ENCODE measurements around the gene NCAPG2. TPM values are rescaled to one million over a fixed set of nuclear protein-coding genes. Genes with fewer than 3 reads are reported as not detected.
"Not testable (repeated sequence)": the region's sequence is repeated elsewhere in the genome, so short reads cannot be mapped to it uniquely, and the experiment has no call there.

Gene NCAPG2
- total RNA-seq, 1 donor from 2014 or later = 15.5 TPM

DNA sequence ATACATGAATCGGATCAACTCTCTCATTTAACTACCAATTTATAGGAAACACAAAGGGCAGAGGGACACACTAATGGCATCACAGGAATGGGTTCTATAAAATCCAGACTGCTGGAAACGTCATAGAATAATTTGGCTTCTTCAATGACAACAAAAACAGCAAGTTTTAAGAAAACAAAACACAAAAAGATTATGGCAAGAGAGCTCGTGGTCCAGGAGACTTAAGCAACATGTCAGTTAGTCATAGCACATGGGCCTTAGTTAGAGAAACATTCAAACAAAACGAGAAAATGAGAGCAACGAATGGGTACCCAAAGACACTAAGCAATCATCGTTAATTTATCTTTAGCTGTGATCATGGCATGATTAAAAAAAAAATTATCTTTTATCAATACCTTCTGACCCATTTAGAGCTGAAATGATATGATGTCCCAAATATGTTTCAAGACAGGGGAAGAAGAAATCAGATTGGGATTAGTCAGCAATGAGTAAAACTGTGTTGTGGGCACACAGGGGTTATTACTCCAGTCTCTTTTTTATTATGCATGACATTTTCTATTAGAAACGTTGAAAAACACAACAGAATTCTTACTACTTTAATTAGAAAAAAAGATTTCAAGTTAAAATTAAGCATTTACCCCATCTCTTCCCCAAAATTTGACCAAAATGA lies 28.3 kb downstream of the NCAPG2 start:
- DNase-seq (ENCODE audit: low read depth) = no peak

DNA sequence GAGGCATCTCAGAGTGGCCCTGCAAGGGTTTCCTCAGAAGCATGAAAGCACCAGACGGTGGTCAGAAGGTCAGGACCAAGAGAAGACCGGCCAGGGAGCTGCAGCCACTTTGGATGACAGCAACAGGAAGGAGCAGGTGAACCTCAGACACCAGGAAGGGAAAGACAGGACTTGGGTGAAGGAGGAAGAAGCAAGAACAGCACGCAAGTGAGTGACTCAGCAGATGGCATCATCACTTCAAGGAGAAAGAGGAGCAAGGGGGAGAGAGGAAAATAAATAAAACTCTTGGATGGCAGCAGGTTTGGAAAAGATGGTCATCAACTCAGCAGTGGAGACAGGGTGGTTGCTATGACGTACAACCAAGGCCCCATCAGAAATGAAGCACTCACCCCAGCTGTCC lies 31.6 kb downstream of the NCAPG2 start:
- no peak for DNase-seq (ENCODE audit: low read depth)

DNA sequence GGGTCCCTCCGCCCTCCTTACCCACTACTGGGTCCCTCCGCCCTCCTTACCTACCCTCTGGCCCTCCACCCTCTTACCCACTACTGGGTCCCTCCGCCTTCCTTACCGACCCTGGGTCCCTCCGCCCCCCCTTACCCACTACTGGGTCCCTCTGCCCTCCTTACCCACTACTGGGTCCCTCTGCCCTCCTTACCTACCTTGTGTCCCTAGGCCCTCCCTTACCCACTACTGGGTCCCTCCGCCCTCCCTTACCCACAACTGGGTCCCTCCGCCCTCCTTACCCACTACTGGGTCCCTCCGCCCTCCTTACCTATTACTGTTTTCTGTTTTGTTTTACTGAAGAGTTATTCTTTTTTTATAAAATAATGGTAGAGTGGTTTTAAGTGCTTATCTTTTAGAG lies 36.5 kb downstream of the NCAPG2 start:
- DNase-seq (ENCODE audit: low read depth) = not testable (repeated sequence)

DNA sequence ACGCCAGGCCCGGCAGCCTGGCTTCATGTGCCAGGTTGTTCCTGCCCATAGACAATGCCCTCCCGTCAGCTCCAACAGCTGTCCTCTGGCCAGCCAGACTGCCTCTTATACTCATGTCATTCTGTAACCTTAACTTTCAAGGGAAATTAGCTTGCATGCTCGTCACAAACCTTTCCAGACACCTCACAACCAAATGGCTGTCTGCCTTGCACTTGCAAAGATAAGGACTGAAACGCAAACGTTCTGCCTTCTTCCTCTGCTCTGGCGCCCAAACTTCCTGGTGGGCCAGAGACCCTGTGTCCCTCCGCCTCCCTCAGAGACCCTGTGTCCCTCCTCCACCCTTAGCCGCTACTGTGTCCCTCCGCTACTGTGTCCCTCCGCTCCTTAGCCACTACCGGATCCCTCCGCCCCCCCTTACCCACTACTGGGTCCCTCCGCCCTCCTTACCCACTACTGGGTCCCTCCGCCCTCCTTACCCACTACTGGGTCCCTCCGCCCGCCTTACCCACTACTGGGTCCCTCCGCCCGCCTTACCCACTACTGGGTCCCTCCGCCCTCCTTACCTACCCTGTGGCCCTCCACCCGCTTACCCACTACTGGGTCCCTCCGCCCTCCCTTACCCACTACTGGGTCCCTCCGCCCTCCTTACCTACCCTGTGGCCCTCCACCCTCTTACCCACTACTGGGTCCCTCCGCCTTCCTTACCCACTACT lies 37.5 kb downstream of the NCAPG2 start:
- not testable (repeated sequence) for DNase-seq (ENCODE audit: low read depth)

DNA sequence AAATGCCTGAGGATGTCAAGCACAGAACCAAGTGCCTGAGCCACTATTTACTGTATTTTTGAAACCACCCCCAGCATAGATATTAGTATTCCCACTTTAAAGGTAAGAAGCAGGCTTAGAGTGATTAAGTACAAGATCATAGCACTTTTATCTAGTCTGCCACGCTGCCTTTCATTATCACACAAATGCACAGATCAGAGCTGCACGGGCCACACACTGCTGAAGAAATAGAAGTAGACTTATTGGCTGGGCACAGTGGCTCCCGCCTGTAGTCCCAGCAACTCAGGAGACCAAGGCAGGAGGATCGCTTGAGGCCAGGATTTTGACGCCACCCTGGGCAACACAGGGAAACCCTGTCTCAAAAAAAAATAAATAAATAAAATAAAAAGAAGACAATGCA lies 38.2 kb downstream of the NCAPG2 start:
- DNase-seq (ENCODE audit: low read depth) = no peak

DNA sequence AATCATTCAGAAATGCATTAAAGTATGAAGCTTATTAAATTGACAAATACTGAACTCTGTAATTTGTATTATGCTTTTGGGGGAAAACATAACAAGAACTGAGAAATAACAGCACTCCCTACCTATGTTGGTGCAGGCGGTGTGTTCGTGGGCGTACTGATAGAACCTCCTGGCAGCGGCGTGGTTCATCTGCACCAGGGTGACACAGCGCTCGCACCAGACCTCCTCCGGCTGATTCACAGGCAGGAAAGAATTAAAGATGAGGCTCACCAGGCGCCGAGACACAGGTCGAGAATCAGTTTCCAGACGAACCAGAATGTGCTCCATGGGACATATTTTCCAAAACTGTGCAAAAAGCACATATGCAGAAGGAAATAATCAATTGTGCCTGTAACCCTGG lies 40.2 kb downstream of the NCAPG2 start:
- DNase-seq (ENCODE audit: low read depth) = no peak

DNA sequence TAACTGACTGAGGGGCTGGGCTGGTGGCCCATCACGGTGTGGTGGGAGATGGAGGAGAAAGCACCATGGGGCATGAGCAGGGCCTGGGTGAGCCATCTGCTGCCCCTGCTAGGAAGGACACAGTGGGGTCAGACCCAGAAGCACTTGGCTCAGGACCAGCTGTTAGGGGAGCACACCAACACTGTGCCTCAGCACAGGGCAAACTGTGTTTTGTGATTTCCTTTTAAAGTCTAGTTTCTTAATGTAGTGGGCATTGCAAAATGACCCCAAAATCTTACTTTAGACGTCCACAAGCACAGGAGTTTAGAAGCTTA lies 41.2 kb downstream of the NCAPG2 start:
- DNase-seq (ENCODE audit: low read depth) = no peak

DNA sequence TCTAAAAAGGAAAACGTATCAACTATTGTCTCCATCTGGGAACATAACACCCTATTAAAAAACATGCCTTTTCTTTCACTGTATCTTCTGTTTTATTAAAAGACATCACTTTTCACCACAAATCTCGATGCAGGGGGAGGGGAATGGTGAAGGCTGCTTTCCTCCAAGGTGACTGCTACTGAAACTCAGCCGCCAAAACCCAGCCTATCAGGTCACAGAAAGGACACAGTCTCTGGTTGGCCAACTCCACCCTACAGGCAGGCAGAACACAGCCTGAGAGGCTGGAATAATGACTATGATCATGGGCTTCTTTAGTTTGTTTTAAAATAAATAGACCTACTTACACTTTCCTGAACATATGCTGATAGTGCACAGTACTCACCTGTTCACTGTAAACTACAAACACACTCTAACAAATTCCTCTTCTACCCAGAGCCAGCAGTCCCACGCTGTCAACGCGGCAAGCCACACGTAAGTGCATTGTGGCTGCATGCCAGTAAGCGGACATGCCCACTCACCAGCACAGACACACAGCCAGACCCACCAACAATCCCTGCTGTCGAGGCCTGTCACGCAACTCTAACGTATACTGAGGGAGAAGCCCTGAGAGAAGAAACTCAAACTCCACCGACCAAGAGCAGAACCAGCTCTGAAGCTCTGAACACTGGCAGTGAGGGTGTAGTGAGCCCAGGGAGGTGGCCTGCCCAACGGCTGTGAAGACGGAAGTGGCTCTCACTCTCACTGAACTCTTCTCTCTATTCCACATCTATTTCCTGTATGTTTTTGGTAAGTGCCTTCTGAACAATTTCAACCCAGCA lies 41.8 kb downstream of the NCAPG2 start:
- DNase-seq (ENCODE audit: low read depth) = no peak

DNA sequence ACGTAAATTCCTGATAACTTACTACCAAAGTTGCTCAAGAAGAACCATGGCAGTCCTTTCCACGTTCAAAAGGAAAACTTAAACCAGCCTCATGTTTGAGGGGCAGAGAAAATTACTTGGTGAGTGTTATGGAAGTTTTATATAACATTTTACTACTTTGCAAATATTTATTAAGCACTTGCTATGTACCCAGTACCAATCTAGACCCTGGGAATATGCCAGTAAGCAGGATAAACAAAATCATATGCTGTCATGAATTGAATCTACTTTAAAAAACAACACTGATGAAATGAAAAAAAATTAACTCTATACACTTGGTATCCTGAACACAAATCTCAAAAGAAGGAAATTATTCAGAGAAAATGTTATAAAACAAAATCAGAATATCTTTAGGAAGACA lies 46.1 kb downstream of the NCAPG2 start:
- no peak for DNase-seq (ENCODE audit: low read depth)

DNA sequence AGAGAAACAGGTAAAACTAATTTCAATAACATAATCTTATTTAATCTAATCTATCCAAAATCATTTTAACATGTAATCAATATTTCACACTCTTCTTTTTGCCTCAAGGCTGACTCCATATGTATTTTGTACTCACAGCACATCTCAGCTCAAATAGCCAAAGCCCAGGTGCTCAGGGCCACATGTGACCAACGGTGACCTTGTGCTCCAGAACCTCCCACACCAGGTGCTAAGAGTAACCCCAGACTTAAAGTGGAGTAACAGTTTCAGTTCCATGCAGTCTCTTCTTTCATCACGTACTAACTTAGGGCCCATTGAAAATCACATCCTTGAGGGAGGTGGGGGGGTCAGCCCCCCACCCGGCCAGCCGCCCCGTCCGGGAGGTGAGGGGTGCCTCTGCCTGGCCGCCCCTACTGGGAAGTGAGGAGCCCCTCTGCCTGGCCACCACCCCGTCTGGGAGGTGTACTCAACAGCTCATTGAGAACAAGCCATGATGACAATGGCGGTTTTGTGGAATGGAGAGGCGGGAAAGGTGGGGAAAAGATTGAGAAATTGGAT lies 47.3 kb downstream of the NCAPG2 start:
- no peak for DNase-seq (ENCODE audit: low read depth)

DNA sequence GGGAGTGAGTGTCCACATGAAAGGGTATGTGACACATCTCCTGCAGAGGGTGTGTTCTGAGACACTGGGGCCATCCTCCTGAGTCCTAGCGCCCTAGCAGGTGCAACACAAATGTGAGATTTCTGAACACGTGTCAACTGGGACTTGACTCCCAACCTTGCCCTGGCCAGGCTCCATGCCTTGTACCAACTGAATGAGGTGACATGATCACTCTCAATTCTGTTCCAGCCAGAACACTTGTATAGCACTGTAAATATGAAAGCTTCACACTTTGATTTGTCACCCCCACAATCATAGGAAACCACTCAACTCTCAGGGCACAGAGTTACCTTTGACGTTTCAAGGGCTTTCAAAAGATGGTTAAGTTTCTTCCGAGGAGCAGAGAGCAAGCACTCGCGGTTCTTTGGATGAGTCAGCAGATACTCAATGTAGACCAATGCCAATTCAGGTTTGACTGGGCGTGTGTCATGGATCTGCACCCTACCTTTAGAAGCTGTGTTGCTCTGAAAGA lies 48.6 kb downstream of the NCAPG2 start:
- no peak for DNase-seq (ENCODE audit: low read depth)

DNA sequence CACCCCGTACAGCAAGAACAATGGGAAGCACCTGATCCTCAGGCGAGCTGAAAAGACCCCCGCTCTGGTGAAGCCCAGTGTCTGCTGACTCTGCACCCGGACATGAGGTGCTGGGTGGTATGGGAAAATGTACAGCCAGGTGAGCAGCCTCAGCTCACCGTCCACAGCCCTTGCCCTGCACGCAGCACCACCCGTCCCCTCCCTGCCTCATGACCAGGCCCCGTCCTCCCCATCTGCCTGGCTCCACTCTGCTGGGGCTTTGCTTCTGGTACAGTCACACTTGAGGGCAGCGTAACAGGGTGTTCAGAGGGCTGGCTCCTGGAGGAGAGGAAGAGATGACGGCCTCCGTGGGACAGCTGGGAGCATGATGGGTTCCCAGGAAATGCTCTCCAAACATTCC lies 49.1 kb downstream of the NCAPG2 start:
- DNase-seq (ENCODE audit: low read depth) = no peak

DNA sequence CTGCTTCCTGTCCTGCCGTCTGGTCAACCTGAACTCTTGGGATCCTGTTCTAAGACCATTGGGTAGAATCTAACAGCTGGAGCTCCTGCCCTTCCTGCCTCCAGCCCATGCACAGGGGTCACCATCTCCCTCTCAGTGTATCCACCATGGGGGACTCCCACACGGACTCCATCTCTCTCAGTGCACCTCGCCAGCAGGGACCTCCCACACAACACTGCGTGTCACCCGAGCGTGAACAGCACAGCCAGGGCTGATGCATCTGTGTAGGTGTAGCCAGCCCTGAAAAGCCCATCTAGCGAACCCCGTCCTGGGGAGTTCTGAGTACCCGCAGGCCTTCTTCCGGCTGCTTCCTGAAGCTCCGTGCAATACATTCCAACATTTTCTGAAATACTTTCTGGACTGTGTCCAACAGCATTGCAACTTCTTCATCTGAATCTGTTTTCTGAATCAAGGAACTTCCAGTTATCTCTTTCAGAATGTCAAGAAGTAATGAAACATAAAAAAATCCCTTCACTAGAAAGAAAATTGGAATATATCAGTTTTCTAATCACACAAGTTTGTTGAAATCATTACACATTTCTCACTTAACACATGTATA lies 52.5 kb downstream of the NCAPG2 start:
- DNase-seq (ENCODE audit: low read depth) = no peak

DNA sequence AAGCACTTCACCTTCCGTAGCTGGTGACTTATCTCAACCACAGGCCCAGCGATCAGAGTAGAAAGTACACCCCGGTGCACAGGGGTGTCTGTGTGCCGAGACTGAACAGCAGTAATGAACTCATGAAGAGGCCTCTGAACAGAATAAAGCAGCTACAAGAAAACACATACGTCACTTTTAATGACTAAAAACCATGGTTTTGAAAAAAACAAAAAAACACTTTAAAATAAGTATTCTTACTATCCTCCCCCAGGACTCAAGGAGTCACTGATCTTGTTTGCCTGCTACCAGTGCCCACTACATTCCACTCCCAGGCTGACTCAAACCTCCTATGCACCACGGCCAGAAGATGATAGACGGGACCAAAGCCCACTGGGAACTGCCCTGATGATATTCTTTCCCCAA lies 53.8 kb downstream of the NCAPG2 start:
- DNase-seq (ENCODE audit: low read depth) = peak; percentile 69

DNA sequence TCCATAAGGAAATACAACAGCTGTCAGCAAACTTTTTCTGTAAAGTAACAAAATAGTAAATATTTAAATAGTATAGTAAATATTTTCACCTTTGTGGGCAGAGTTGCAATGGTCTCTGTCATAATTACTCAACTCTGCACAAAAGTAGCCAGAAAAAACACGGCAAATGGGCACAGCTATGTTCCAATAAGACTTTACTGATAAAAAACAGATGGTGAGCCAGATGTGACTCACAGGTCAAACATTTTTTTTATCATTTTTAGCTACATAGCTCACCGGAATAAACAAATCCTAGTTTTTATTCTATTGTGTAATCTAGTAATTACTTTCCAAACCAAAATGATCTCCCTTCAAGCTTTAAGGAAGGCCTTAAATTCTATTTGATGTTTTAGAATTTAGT lies 55.3 kb downstream of the NCAPG2 start:
- DNase-seq (ENCODE audit: low read depth) = peak; percentile 68

DNA sequence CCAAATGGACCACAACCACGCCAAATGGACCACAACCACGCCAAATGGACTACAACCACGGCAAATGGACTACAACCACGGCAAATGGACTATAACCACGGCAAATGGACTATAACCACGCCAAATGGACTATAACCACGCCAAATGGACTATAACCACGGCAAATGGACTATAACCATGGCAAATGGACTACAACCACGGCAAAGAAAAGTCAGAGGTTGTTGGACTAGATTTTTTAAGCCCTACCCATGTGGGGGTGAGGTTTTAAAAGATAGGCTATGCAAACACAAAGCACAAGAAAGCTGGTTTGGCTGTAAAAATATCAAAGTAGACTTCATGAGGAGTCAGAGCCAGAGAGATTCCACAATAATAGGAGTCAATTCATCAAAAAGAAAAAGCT lies 55.8 kb downstream of the NCAPG2 start:
- DNase-seq (ENCODE audit: low read depth) = peak; percentile 56

DNA sequence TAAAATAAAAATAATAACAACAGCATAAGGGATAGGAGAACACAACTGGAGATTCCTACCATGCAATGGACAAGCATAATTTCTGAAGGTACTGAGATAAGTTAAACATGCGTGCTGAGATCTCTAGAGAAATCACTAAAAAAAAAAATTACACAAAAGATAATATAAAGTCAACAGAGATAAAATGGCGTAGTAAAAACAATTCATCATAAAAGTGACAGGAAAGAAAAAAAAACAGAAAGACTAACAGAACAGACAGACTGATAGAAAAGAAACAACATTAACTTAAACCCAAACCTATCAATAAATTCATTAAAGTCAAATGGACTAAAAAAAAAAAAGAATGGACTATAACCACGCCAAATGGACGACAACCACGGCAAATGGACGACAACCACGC lies 56.4 kb downstream of the NCAPG2 start:
- no peak for DNase-seq (ENCODE audit: low read depth)

DNA sequence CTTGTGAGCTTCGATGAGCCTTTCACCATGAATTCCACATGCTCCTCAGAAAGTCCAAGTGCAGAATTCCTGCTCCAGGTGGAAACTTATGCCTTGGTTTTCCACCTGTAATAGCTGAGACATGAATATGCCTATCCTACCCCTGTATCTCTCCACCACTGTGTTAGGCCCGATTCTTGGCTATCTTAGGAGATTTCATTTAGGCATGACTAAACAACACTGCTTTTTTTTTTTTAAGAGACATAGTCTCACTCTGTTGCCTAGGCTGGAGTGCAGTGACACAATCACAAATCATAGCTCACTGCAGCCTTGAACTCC lies 57.2 kb downstream of the NCAPG2 start:
- DNase-seq (ENCODE audit: low read depth) = no peak

DNA sequence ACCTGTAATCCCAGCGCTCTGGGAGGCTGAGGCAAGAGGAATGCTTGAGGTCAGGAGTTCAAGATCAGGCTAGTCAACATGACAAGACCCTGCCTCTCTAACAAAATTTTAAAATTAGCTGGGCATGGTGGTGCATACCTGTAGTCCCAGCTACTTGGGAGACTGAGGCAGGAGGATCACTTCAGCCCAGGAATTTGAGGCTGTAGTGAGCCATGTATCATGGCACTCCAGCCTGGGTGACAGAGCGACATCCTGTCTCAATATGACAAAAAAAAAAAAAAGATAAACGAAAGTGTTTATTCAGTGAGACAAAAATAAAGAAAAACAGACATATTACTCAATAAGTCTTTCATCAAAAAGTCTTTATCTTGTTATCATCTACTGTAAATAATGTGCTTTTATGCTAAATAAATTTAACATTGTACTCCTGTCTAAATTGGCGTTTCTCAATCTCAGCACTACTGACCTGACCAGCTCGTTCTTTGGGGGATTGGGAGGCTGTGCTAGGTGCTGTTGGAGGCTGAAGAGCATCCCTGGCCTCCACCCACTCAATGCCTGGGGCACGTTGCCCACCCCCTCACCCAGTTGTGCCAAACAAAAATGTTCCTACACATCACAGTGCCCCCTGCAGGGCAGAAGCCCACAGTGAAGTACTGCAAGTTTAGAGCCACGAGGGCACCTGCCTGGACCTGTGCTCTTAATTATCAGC lies 57.7 kb downstream of the NCAPG2 start:
- no peak for DNase-seq (ENCODE audit: low read depth)

DNA sequence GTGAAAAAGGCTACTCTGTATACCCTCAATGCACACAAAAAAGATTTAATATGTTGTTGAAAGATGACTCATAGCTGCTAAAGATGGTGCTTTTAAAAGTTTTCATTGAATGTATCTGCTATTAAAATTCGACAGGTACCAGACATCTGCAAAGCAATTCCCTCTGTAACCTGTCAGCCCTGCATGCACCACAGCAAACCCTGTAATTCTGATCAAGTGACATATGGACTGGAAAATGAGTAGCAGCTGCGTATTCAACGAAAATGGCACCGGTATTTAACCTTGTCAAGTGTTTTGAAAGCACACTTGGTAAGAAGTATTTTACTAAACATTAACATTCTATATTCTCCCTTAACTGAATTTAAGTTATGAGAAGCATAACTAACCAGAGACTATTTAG lies 58.8 kb downstream of the NCAPG2 start:
- DNase-seq (ENCODE audit: low read depth) = no peak

DNA sequence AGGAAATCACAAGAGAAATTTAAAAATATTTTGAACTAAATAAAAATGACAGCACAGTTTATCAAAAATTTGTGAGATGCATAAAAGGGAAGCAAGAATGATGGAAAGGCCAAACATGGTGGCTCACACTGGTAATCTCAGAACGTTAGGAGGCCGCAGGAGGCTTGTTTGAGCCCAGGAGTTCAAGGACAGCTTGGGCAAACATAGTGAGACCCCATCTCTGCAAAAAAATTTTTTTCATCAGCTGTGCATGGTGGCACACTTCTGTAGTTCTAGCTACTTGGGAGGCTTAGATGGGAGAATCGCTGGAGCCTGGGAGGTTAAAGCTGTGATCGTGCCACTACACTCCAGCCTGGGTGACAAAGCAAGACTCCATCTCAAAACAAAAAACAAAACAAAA lies 62.5 kb downstream of the NCAPG2 start:
- DNase-seq (ENCODE audit: low read depth) = no peak
